ENCODE measurements around the gene PDE1A.

DNA sequence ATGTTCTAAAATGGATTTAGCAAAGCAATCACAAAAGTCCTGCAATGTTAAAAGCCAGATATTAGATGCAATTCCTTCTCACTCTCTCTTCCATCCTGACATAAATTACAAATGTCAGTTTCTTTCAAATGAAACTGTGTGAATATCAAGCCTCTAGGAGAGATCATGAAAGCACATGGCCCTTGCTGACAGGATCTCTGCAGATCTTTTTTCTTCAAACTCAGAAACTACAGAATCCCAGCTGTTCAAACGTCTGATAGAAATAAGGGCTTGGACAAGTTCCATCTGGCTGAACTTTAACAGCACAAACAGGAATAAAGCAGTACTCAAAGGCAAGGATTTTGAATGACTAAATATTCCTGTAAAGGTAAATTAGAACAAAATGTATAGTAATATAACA is 47.6 kb downstream of the PDE1A start:
- TF ChIP-seq, protein P1, sequence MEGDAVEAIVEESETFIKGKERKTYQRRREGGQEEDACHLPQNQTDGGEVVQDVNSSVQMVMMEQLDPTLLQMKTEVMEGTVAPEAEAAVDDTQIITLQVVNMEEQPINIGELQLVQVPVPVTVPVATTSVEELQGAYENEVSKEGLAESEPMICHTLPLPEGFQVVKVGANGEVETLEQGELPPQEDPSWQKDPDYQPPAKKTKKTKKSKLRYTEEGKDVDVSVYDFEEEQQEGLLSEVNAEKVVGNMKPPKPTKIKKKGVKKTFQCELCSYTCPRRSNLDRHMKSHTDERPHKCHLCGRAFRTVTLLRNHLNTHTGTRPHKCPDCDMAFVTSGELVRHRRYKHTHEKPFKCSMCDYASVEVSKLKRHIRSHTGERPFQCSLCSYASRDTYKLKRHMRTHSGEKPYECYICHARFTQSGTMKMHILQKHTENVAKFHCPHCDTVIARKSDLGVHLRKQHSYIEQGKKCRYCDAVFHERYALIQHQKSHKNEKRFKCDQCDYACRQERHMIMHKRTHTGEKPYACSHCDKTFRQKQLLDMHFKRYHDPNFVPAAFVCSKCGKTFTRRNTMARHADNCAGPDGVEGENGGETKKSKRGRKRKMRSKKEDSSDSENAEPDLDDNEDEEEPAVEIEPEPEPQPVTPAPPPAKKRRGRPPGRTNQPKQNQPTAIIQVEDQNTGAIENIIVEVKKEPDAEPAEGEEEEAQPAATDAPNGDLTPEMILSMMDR (conservative IDR thresholded peaks at IDR 0.05; ENCODE audit: low read length): no peak
- no peak for TF ChIP-seq EZH2phosphoT487 (IDR thresholded peaks at IDR 0.05; ENCODE audit: borderline replicate concordance, low read depth, low read length)
